SU-DHL-6 (cell line): Measurements from ENCODE around the gene MYL3.
A peak's percentile ranks its signal among the peaks of the same experiment; 100 is the strongest.

Source experiments
- H2AFZ ChIP-seq: fragments of 200-600 bp; sonication (generic); 2 replicates; pipeline ENCODE4 v1.6.1; 2014; ENCODE audit warnings: low read depth, mild to moderate bottlenecking, moderate library complexity, mixed read lengths, antibody characterized with exemption, low read length; ENCODE audit not compliant: severe bottlenecking
- H3F3A ChIP-seq: fragments of 200-600 bp; shearing (Covaris generic); 2 replicates; pipeline ENCODE4 v1.6.0; 2016; ENCODE audit warnings: antibody characterized with exemption, mild to moderate bottlenecking; ENCODE audit not compliant: insufficient read depth
- H3K27ac ChIP-seq: fragments of 200-600 bp; sonication (generic); 2 replicates; pipeline ENCODE4 v1.5.1; 2016; ENCODE audit warnings: low read depth, mild to moderate bottlenecking, low read length, moderate library complexity, mixed read lengths
- H3K27me3 ChIP-seq: fragments of 200-600 bp; sonication (generic), shearing (Covaris generic); 2 replicates; pipeline ENCODE4 v1.6.0; 2014; ENCODE audit warnings: mild to moderate bottlenecking, low read length
- H3K36me3 ChIP-seq: fragments of 200-600 bp; sonication (generic); 2 replicates; pipeline ENCODE4 v1.6.1; 2014; ENCODE audit warnings: mild to moderate bottlenecking, low read length, mixed read lengths
- H3K4me2 ChIP-seq: fragments of 300-600, 200-600 bp; shearing (Covaris generic), sonication (generic); 2 replicates; pipeline ENCODE4 v1.6.0; 2014; ENCODE audit warnings: low read length, low read depth, mild to moderate bottlenecking; ENCODE audit not compliant: poor library complexity, severe bottlenecking
- H3K4me3 ChIP-seq: fragments of 200-600 bp; sonication (generic); 2 replicates; pipeline ENCODE4 v1.5.1; 2014; ENCODE audit warnings: antibody characterized with exemption, low read length, mild to moderate bottlenecking, mixed read lengths; ENCODE audit not compliant: insufficient read depth, poor library complexity, severe bottlenecking
- H3K79me2 ChIP-seq: fragments of 200-600 bp; sonication (generic); 2 replicates; pipeline ENCODE4 v1.6.1; 2014; ENCODE audit warnings: mild to moderate bottlenecking, low read length, moderate library complexity; ENCODE audit not compliant: insufficient read depth
- H3K9ac ChIP-seq: fragments of 200-600 bp; sonication (generic); 2 replicates; pipeline ENCODE4 v1.7.0; 2014; ENCODE audit warnings: mild to moderate bottlenecking, low read length
- H3K9me2 ChIP-seq: fragments of 200-600 bp; sonication (generic); replicated peaks from 2 replicates; pipeline ENCODE4 v1.6.1; 2014; ENCODE audit warnings: low read length; ENCODE audit not compliant: insufficient read depth
- H3K9me3 ChIP-seq: fragments of 200-600 bp; sonication (generic); 2 replicates; pipeline ENCODE4 v1.6.1; 2014; ENCODE audit warnings: low read length, mixed read lengths; ENCODE audit not compliant: insufficient read depth
- H4K20me1 ChIP-seq: fragments of 200-600 bp; sonication (generic); 2 replicates; pipeline ENCODE4 v1.6.1; 2014; ENCODE audit warnings: low read depth, mild to moderate bottlenecking, antibody characterized with exemption, low read length, moderate library complexity, mixed read lengths
- CTCF ChIP-seq: fragments of 200-600 bp; sonication (generic); IDR thresholded peaks from one replicate; pipeline ENCODE4 v1.5.1; 2017; ENCODE audit warnings: antibody characterized with exemption, mild to moderate bottlenecking, low read length, moderate library complexity; ENCODE audit not compliant: insufficient read depth, poor library complexity, severe bottlenecking
- EZH2phosphoT487 ChIP-seq: fragments of 200-600 bp; sonication (generic), shearing (Covaris generic); conservative IDR thresholded peaks from 2 replicates; pipeline ENCODE4 v1.6.1; 2018; ENCODE audit warnings: mild to moderate bottlenecking, antibody characterized with exemption, low read length, moderate library complexity, mixed read lengths

The MYL3 gene

GRCh38 chr3:46845860-46846623 lies 17.2 kb downstream of the MYL3 start:
- H3K4me2 ChIP-seq: peak overlapping the region; percentile 55
- H3K79me2 ChIP-seq: no peaks in the 10 kb centered on the region
- no peaks in the 10 kb centered on the region for H4K20me1 ChIP-seq
- H3K36me3 ChIP-seq: no peaks in the 10 kb centered on the region
- H3K27me3 ChIP-seq: no peaks in the 10 kb centered on the region
- H3K9me2 ChIP-seq: no peaks in the 10 kb centered on the region
- no peak overlapping the region for H3K27ac ChIP-seq
- H3K9me3 ChIP-seq: no peaks in the 10 kb centered on the region
- H2AFZ ChIP-seq: peak overlapping the region; percentile 97
- peak overlapping the region; percentile 51 for H3K9ac ChIP-seq
- H3F3A ChIP-seq: no peaks in the 10 kb centered on the region
- TF ChIP-seq CTCF (peak; percentile 60), EZH2phosphoT487 (no peak)
- peak overlapping the region; percentile 34 for H3K4me3 ChIP-seq

- H4K20me1 ChIP-seq: no peaks in the 10 kb centered on the region
- no peak overlapping the region for H3K27ac ChIP-seq
- no peaks in the 10 kb centered on the region for H3K36me3 ChIP-seq
- TF ChIP-seq CTCF (no peak), EZH2phosphoT487 (no peak)
- no peaks in the 10 kb centered on the region for H3K27me3 ChIP-seq
- H3F3A ChIP-seq: no peaks in the 10 kb centered on the region
- H3K9me2 ChIP-seq: no peaks in the 10 kb centered on the region
- no peaks in the 10 kb centered on the region for H3K9me3 ChIP-seq
- peak overlapping the region; percentile 51 for H3K9ac ChIP-seq
- peak overlapping the region; percentile 55 for H3K4me2 ChIP-seq
- H2AFZ ChIP-seq: peak overlapping the region; percentile 97
- H3K4me3 ChIP-seq: peak overlapping the region; percentile 34
- H3K79me2 ChIP-seq: no peaks in the 10 kb centered on the region
These were observed 17.8 kb downstream of the MYL3 start for GRCh38 chr3:46845397-46845859.

- TF ChIP-seq EZH2phosphoT487 (no peak), CTCF (no peak)
- Histone ChIP-seq H3K9ac (no peak overlapping the region), H3K4me3 (no peak overlapping the region), H2AFZ (no peak overlapping the region), H3K36me3 (no peaks in the 10 kb centered on the region), H3F3A (no peaks in the 10 kb centered on the region), H4K20me1 (no peaks in the 10 kb centered on the region), H3K4me2 (no peak overlapping the region), H3K9me2 (no peaks in the 10 kb centered on the region), H3K27me3 (no peaks in the 10 kb centered on the region), H3K79me2 (no peaks in the 10 kb centered on the region), H3K27ac (no peak overlapping the region), H3K9me3 (no peaks in the 10 kb centered on the region)
These were observed 18.3 kb downstream of the MYL3 start for GRCh38 chr3:46844881-46845312.
